NB4 (cell line): ENCODE measurements around the gene SH2D5.

Experiments
- CTCF ChIP-seq: IDR thresholded peaks from one replicate; pipeline ENCODE4 v1.5.1; 2012; ENCODE audit warnings: low read depth, low read length
- MAX ChIP-seq: IDR thresholded peaks from 2 replicates; pipeline ENCODE4 v1.6.1; 2011; ENCODE audit warnings: low read depth, low read length
- MYC ChIP-seq: IDR thresholded peaks from 2 replicates; pipeline ENCODE4 v1.6.1; 2011; ENCODE audit warnings: low read depth, low read length
- POLR2A ChIP-seq: IDR thresholded peaks from 2 replicates; pipeline ENCODE4 v1.6.1; 2011; ENCODE audit warnings: mild to moderate bottlenecking; ENCODE audit not compliant: insufficient read length; ENCODE audit errors: extremely low read depth

GRCh38 chr1:20739225-20739624 lies 6.7 kb upstream of the SH2D5 start:
- no peak for TF ChIP-seq CTCF
- no peak for TF ChIP-seq POLR2A
- TF ChIP-seq MAX, result no peak
- TF ChIP-seq MYC, result no peak
